Neutrophil (primary cell): ENCODE data around the gene LMBRD1.

ENCODE experiments used
- H3K27ac ChIP-seq: fragments of 200-600 bp; sonication (generic); 2 replicates; pipeline ENCODE4 v1.5.1; 2016; ENCODE audit warnings: mild to moderate bottlenecking, moderate library complexity
- H3K27me3 ChIP-seq: fragments of 200-600 bp; sonication (generic); 2 replicates; pipeline ENCODE4 v1.6.0; 2016; ENCODE audit warnings: mild to moderate bottlenecking
- H3K36me3 ChIP-seq: fragments of 200-600 bp; sonication (generic); 2 replicates; pipeline ENCODE4 v1.5.1; 2017
- H3K4me1 ChIP-seq, 2 experiments: fragments of 200-600 bp in 1 of 2; sonication (generic) in 1 of 2; 1 replicate in 1 of 2; 2 replicates in 1 of 2; pipeline versions ENCODE4 v1.5.1 to v1.6.1; 2013 to 2016; ENCODE audit warnings: low read depth in 1 of 2, low read length in 1 of 2, mild to moderate bottlenecking in 1 of 2, moderate library complexity in 1 of 2; ENCODE audit not compliant: control insufficient read depth in 1 of 2, insufficient read depth in 1 of 2
- H3K4me3 ChIP-seq, 2 experiments: fragments of 200-600 bp in 1 of 2; sonication (generic) in 1 of 2; 1 replicate in 1 of 2; 2 replicates in 1 of 2; pipeline ENCODE4 v1.5.1; 2013 to 2016; ENCODE audit warnings: low read depth in 1 of 2, low read length in 1 of 2, mild to moderate bottlenecking in 1 of 2, moderate library complexity in 1 of 2
- H3K9me3 ChIP-seq: fragments of 200-600 bp; sonication (generic); 2 replicates; pipeline ENCODE4 v1.5.1; 2016
- TF ChIP-seq, protein P1 (sequence below): fragments of 200-600 bp; sonication (generic); IDR thresholded peaks from 2 replicates; pipeline ENCODE4 v1.5.1; 2016; ENCODE audit warnings: antibody characterized with exemption

LMBRD1 gene

GRCh38 chr6:69732640-69733039, 64.2 kb downstream of the LMBRD1 start:
- H3K27ac ChIP-seq = no peak overlapping the region
- TF ChIP-seq, protein P1, sequence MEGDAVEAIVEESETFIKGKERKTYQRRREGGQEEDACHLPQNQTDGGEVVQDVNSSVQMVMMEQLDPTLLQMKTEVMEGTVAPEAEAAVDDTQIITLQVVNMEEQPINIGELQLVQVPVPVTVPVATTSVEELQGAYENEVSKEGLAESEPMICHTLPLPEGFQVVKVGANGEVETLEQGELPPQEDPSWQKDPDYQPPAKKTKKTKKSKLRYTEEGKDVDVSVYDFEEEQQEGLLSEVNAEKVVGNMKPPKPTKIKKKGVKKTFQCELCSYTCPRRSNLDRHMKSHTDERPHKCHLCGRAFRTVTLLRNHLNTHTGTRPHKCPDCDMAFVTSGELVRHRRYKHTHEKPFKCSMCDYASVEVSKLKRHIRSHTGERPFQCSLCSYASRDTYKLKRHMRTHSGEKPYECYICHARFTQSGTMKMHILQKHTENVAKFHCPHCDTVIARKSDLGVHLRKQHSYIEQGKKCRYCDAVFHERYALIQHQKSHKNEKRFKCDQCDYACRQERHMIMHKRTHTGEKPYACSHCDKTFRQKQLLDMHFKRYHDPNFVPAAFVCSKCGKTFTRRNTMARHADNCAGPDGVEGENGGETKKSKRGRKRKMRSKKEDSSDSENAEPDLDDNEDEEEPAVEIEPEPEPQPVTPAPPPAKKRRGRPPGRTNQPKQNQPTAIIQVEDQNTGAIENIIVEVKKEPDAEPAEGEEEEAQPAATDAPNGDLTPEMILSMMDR = no peak
- H3K9me3 ChIP-seq = no peaks in the 10 kb centered on the region
- peaks cover 11% of the 10 kb centered on the region for H3K36me3 ChIP-seq
- no peak overlapping the region for H3K4me3 ChIP-seq
- H3K4me1 ChIP-seq = no peaks in the 10 kb centered on the region
- no peaks in the 10 kb centered on the region for H3K27me3 ChIP-seq

GRCh38 chr6:69732045-69732444, 64.8 kb downstream of the LMBRD1 start:
- H3K36me3 ChIP-seq = peaks cover 5% of the 10 kb centered on the region
- no peaks in the 10 kb centered on the region for H3K27me3 ChIP-seq
- H3K27ac ChIP-seq = no peak overlapping the region
- H3K4me1 ChIP-seq = no peaks in the 10 kb centered on the region
- H3K4me3 ChIP-seq = no peak overlapping the region
- TF ChIP-seq, protein P1 = no peak
- no peaks in the 10 kb centered on the region for H3K9me3 ChIP-seq

GRCh38 chr6:69729870-69730449, 66.8 kb downstream of the LMBRD1 start:
- no peaks in the 10 kb centered on the region for H3K27me3 ChIP-seq
- TF ChIP-seq, protein P1 = no peak
- H3K4me1 ChIP-seq = no peaks in the 10 kb centered on the region
- no peak overlapping the region for H3K4me3 ChIP-seq
- no peak overlapping the region for H3K27ac ChIP-seq
- no peaks in the 10 kb centered on the region for H3K9me3 ChIP-seq
- H3K36me3 ChIP-seq = no peaks in the 10 kb centered on the region

- Histone ChIP-seq H3K9me3 (no peaks in the 10 kb centered on the region), H3K27me3 (no peaks in the 10 kb centered on the region), H3K36me3 (peaks cover 30% of the 10 kb centered on the region), H3K4me1 (no peaks in the 10 kb centered on the region), H3K27ac (no peak overlapping the region), H3K4me3 (no peak overlapping the region)
- TF ChIP-seq, protein P1 = no peak
Observed at GRCh38 chr6:69722683-69723082, 74.1 kb downstream of the LMBRD1 start.

DNA sequence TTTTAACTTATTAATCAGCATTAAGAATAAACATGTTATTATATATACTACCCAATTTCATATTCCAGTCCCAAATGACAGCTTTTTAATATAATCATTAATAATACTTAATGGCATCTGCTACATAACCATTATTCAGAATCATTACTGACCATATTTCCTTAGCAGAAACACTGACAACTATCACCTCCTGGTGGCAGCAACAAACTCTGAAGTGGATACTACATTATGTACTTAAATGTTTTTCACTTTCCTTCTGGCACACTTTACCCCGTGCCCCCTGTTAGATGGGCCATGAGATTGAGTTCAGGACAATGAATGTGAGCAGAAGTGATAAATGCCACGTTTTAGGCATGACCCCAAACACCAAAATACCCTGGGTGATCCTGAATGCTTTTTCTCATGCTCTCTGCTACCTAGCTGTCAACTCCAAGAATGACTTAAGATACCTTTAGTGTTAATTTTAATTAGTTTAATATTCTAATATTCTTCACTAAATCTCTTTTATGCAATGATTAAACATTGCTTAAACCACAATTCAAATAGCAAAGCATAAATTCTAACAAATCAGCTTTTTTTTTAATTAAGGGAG, 77.1 kb downstream of the LMBRD1 start:
- TF ChIP-seq, protein P1 = no peak
- Histone ChIP-seq H3K4me1 (no peaks in the 10 kb centered on the region), H3K27me3 (no peaks in the 10 kb centered on the region), H3K36me3 (peaks cover 49% of the 10 kb centered on the region), H3K27ac (no peak overlapping the region), H3K4me3 (no peak overlapping the region), H3K9me3 (no peaks in the 10 kb centered on the region)
